Measurements from ENCODE around the gene ALG12. TPM values are rescaled to one million over a fixed set of nuclear protein-coding genes. Genes with fewer than 3 reads are reported as not detected.

Gene ALG12
- total and polyA plus RNA-seq, 2 of the 4 experiments (the other 2 are of a cell fraction), result 7.2 to 10.9 TPM

DNA sequence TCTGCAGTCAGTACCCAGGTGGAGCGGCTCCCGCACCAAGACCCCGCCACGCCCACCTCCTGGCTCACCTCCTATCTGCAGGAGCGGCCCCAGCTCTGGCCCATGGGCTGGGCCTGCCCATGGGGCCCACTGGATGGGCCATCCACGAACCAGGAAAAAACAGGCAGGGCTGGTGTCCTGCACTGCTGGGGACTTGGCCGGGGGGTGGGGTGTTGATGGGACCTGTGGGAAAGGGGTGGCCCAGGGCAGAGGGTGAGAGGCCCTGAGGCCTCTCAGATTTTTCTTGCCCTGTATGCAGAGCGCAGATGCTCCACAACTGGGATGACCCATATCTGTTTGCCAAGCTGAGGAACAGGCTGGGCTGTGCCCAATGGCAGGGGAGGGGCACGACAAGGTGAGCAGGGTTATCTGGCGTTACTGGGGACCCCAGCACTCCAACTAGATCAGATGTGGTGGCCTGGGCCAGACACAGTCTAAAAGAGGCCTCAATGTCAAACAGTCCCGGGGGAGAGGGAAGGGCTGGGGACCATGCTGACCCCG lies 39.7 kb upstream of the ALG12 start:
- WGBS, 2 experiments (ENCODE audit: extremely low coverage in 2 of 2, insufficient read length in 1 of 2), result 75% methylated on average over 2 of the region's 12 CpGs; no CpG with 5 or more reads in 1 of the 2 experiments
- BruUV-seq (replicated peaks), result no TSS peak
- H3K9me1 ChIP-seq (ENCODE audit: insufficient read depth, low read length), result peaks cover 8% of the 10 kb centered on the region

More for the DNA sequence above, 39.7 kb upstream of the ALG12 start:
- H4K8ac ChIP-seq (ENCODE audit: low read depth in 2 of 2, low read length in 2 of 2), result no peak overlapping the region
- in situ Hi-C loops (cut with MboI; ENCODE audit: low sequenced_read_pairs), result no loop called here
- H2BK15ac ChIP-seq (ENCODE audit: low read depth, low read length), result no peak overlapping the region
- intact Hi-C loops (cut with micrococcal nuclease), result no loop called here
- dilution Hi-C loops (cut with HindIII; ENCODE audit: low sequenced_read_pairs, unreplicated experiment), result no loop called here
- H3K4me3 ChIP-seq (ENCODE audit: insufficient read depth, low read depth, low read length), result no peak overlapping the region
- no peak overlapping the region for H2AK9ac ChIP-seq (replicated peaks; ENCODE audit: low read depth, low read length, poor library complexity)
- H3K9ac ChIP-seq (ENCODE audit: low read depth, low read length), result no peak overlapping the region
- H3K9me3 ChIP-seq (ENCODE audit: control insufficient read depth, insufficient read depth, low read length), result no peaks in the 10 kb centered on the region
- H3K27ac ChIP-seq (ENCODE audit: insufficient read depth, low read length), result no peak overlapping the region
- H3K4me2 ChIP-seq (ENCODE audit: low read depth, low read length), result no peak overlapping the region
- H4K91ac ChIP-seq (ENCODE audit: insufficient read depth, low read depth, low read length), result no peak overlapping the region
- H3K23ac ChIP-seq (ENCODE audit: low read depth, low read length), result no peak overlapping the region
- peaks cover 20% of the 10 kb centered on the region for H4K20me1 ChIP-seq (ENCODE audit: insufficient read depth, low read length)
- no peak overlapping the region for H2BK5ac ChIP-seq (ENCODE audit: low read depth, low read length, poor library complexity, severe bottlenecking)
- ATAC-seq (ENCODE audit: low read depth) (no peak), DNase-seq (no peak)
- H3K4ac ChIP-seq (ENCODE audit: low read depth, low read length), result no peak overlapping the region
- H4K5ac ChIP-seq (ENCODE audit: low read depth, low read length), result no peak overlapping the region
- H2AK5ac ChIP-seq (ENCODE audit: low read depth, low read length), result peak overlapping the region; percentile 66; the same call in 1 of the 2 replicates
- no peak overlapping the region for H2BK120ac ChIP-seq (ENCODE audit: low read depth, low read length)
- H3K79me1 ChIP-seq (ENCODE audit: low read depth in 1 of 2, low read length in 2 of 2), result peaks cover 4 to 12% of the 10 kb centered on the region in 2 experiments; a peak in 3 of 4 replicates
- H3K14ac ChIP-seq (replicated peaks; ENCODE audit: low read depth, low read length), result no peak overlapping the region
- no peak overlapping the region for H3K56ac ChIP-seq (ENCODE audit: extremely low read depth, insufficient read depth, low read length)
- no peak overlapping the region for H3K18ac ChIP-seq (ENCODE audit: low read depth, low read length)
- ChIA-PET POLR2A (ENCODE audit: unreplicated experiment) (no interaction called here), CTCF (no interaction called here)
- peaks cover 26% of the 10 kb centered on the region for H3K4me1 ChIP-seq (ENCODE audit: control insufficient read depth, insufficient read depth, low read length)
- no peaks in the 10 kb centered on the region for H3K27me3 ChIP-seq (ENCODE audit: control insufficient read depth, insufficient read depth, low read length)
- no peak overlapping the region for H2BK20ac ChIP-seq (ENCODE audit: low read depth, low read length)
- peaks cover 9% of the 10 kb centered on the region for H3K36me3 ChIP-seq (ENCODE audit: control insufficient read depth, insufficient read depth, low read length)
- no peak for TF ChIP-seq BHLHE40 (IDR thresholded peaks at IDR 0.05; ENCODE audit: low read depth, low read length)
- no peak for TF ChIP-seq NFE2L2 (IDR thresholded peaks at IDR 0.05; ENCODE audit: low read depth, low read length)
- no peak for TF ChIP-seq RCOR1 (IDR thresholded peaks at IDR 0.05; ENCODE audit: insufficient replicate concordance, low read length)
- TF ChIP-seq SMC3 (IDR thresholded peaks at IDR 0.05; ENCODE audit: low read depth, low read length), result no peak
- no peak for TF ChIP-seq MAFK (IDR thresholded peaks at IDR 0.05; ENCODE audit: low read depth, low read length)
- TF ChIP-seq RFX5 (IDR thresholded peaks at IDR 0.05; ENCODE audit: low read depth, low read length), result no peak
- TF ChIP-seq, protein P1, sequence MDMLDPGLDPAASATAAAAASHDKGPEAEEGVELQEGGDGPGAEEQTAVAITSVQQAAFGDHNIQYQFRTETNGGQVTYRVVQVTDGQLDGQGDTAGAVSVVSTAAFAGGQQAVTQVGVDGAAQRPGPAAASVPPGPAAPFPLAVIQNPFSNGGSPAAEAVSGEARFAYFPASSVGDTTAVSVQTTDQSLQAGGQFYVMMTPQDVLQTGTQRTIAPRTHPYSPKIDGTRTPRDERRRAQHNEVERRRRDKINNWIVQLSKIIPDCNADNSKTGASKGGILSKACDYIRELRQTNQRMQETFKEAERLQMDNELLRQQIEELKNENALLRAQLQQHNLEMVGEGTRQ (IDR thresholded peaks at IDR 0.05; ENCODE audit: low read depth, low read length), result no peak
- no peak for TF ChIP-seq MXI1 (IDR thresholded peaks at IDR 0.05; ENCODE audit: borderline replicate concordance, low read depth, low read length)
- no peak for TF ChIP-seq FOS (IDR thresholded peaks at IDR 0.05; ENCODE audit: low read depth, low read length)
- TF ChIP-seq, protein P2, sequence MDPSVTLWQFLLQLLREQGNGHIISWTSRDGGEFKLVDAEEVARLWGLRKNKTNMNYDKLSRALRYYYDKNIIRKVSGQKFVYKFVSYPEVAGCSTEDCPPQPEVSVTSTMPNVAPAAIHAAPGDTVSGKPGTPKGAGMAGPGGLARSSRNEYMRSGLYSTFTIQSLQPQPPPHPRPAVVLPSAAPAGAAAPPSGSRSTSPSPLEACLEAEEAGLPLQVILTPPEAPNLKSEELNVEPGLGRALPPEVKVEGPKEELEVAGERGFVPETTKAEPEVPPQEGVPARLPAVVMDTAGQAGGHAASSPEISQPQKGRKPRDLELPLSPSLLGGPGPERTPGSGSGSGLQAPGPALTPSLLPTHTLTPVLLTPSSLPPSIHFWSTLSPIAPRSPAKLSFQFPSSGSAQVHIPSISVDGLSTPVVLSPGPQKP (IDR thresholded peaks at IDR 0.05; ENCODE audit: borderline replicate concordance, low read depth, low read length), result no peak
- TF ChIP-seq, protein P3, sequence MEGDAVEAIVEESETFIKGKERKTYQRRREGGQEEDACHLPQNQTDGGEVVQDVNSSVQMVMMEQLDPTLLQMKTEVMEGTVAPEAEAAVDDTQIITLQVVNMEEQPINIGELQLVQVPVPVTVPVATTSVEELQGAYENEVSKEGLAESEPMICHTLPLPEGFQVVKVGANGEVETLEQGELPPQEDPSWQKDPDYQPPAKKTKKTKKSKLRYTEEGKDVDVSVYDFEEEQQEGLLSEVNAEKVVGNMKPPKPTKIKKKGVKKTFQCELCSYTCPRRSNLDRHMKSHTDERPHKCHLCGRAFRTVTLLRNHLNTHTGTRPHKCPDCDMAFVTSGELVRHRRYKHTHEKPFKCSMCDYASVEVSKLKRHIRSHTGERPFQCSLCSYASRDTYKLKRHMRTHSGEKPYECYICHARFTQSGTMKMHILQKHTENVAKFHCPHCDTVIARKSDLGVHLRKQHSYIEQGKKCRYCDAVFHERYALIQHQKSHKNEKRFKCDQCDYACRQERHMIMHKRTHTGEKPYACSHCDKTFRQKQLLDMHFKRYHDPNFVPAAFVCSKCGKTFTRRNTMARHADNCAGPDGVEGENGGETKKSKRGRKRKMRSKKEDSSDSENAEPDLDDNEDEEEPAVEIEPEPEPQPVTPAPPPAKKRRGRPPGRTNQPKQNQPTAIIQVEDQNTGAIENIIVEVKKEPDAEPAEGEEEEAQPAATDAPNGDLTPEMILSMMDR (conservative IDR thresholded peaks at IDR 0.05; ENCODE audit: low read depth, low read length), result no peak
- no peak for TF ChIP-seq CHD1 (IDR thresholded peaks at IDR 0.05; ENCODE audit: low read depth, low read length)
- TF ChIP-seq CEBPB (IDR thresholded peaks at IDR 0.05; ENCODE audit: low read depth, low read length), result no peak
- TF ChIP-seq RAD21 (IDR thresholded peaks at IDR 0.05; ENCODE audit: low read length), result no peak
- no peak for TF ChIP-seq MAZ (IDR thresholded peaks at IDR 0.05; ENCODE audit: borderline replicate concordance, low read depth, low read length)
- no peak for TF ChIP-seq POLR2A (IDR thresholded peaks at IDR 0.05; ENCODE audit: low read depth, low read length)
- no peak overlapping the region for H2AFZ ChIP-seq (replicated peaks; ENCODE audit: low read length, poor library complexity)

Measured in IMR-90 (cell line).